Midbrain (tissue), 1 donor: ENCODE measurements around the gene SRSF1.
"Not testable (repeated sequence)": the region's sequence is repeated elsewhere in the genome, so short reads cannot be mapped to it uniquely, and the experiment has no call there.

ENCODE experiments used
- DNase-seq: peaks from one replicate; lab custom pipeline; 2025; lab: John Stamatoyannopoulos, UW

The SRSF1 gene

DNA sequence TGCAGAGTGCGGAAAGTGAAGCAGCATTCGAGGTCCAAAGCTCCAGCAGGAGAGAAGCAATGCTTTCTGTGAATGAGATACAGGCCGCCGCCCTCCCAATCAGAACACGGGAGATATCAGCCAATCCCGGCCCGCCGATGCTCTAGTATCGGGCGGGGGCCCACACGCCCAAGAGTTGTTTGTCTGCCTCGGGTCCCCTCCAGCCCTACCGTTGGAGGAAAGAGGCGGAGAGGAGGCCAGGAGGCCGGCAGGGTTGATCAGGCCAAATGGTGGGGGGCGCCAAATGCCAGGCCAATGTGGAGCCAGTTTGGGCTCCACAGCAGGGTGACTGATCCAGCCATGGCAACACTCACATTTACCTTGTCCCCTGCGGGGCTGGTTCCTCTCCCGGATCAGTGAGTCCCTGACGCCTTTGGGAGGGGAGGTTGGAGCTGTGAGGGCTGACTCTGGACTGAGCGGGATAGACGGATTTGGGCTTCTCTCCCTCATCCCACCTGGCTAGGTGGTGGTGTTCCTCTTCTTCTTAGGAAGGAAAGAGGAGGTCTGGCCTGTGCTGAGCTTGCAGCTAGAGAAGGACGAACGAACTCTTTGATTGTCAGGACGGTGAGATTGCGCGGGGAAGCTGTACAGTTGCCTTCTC, 41.4 kb downstream of the SRSF1 start:
- DNase-seq: no peak

DNA sequence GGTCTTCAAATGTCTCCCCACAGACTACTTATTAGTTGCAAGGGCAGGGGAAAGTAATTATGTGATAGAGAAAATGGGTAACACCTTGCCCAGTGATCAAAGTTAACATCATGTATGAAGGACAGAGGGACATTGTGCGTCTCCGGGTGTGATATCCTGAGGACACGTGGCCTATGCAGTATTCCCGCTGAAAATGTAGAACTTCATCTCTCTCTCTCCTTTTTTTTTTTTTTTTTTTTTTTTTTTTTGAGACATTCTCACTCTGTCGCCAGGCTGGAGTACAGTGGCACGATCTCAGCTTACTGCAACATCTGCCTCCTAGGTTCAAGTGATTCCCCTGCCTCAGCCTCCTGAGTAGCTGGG, 43.9 kb downstream of the SRSF1 start:
- DNase-seq: no peak

DNA sequence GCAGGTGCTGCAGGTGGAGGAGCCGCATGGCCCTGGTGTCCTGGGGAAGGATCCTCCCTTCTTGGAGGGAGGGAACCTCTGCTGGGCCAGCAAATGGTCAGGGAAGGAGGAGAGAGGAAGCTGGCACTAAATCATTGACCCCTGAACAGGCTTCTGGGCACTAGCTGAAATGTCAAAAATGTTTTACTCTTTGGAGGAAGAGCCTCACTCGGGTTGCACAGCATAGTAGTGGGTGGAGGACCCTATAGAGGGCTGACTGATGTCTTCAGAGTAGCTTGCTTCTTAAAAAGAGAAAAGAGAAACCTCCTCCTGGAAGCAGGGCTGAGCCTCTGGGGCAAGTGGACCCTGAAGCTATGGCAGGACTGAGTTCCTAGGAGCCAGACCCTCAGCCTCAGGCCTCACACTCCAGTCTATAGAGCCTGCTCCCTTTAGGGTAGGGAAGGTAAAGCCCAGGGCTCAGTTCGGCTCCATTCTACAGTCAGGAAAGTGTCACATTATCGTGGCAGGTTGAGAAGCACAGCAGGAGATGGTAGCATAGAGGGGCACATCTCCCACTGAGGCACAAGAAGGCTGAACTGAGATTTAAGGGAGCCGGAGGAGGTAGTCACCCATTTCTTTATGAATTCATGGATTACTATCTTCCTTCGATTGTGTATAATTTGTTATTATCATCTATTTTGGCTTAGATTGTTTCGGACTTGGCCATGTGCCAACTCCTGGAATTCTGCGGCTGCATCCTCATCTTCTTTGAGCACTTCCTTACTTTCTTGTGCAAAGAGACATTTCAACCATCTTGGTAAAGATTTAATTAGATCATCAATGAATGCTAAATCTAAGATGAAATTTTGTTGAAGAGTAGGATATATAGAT, 44.5 kb downstream of the SRSF1 start:
- no peak for DNase-seq

DNA sequence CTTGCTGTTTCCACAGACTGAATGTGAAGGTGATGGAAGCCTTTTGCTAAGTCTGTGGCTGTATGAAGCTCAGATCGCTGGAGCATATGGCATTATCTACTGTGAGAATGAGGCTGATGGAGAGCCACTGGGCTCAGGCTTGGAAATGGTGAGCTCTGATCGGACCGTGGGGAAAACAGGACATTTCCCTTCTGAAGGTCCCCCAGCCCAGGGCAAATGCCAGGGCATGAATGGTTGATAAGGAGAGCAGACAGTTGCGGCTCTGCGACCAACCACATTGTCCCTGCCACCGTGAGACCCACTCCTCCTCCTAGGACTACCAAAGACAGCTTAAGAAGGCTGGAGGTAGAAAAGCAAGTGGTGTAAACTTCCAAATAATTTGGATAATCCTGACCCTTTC, 47.1 kb downstream of the SRSF1 start:
- no peak for DNase-seq

DNA sequence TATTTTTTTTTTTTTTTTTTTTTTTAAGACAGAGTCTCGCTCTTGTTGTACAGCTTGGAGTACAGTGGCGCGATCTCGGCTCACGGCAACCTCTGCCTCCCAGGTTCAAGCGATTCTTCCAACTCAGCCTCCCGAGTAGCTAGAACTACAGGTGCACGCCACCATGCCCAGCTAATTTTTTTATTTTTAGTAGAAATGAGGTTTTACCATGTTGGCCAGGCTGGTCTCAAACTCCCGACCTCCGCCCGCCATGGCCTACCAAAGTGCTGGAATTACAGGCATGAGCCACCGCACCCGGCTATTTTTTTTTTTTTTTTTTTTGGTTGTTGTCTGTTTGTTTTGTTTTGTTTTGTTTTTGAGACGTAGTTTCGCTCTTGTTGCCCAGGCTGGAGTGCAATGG, 48.7 kb downstream of the SRSF1 start:
- DNase-seq: not testable (repeated sequence)

DNA sequence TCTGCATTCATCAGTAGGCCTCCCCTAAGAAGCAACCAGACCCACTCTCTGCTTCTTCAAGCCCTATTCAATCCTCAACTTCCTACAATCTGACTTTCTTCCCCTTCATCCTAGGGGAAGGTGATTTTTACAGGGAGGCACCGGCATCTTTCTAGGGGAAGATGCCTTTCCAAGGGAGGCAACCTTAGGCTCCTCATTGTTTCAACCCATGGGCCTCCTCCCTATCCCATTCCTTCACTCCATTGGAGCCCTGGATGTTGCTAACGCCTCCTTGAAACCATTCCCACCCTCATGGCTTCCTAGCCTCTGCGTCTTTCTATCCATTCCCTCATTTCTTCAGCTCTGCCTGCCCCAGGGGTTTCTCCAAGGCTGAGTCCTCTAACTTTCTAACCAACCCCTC, 49.2 kb downstream of the SRSF1 start:
- no peak for DNase-seq

DNA sequence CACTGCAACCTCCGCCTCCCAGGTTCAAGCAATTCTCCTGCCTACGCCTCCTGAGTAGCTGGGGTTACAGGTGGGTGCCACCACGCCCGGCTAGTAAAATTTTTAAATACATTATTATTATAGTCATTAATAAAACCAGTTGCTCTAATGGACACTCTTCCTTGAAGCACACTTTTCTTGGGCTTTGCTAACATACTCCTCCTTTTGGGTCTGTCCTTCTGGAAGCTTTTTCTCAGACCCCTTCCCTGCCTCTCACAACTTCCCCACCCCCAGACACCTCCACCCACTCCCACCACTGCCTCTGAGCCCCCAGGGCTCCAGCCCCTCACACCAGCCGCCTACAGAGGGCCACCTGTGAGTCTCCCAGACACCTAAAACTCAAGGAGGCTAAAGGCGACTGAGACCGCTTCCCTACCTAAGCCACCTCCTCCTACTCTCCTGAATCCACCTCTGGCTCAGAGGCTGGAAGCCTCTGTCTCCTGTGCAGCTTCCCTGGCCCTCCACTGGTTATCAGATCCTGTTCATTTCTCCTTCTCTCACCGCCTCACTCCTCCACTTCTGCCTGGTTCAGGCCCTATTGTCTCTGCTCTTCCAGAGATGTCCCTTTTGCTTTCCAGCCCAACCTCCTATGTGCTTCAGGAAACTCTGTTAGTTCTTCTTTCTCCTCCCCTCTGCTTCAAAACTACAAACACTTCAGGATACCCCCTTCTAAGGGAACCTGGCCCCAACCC, 49.8 kb downstream of the SRSF1 start:
- DNase-seq: no peak

DNA sequence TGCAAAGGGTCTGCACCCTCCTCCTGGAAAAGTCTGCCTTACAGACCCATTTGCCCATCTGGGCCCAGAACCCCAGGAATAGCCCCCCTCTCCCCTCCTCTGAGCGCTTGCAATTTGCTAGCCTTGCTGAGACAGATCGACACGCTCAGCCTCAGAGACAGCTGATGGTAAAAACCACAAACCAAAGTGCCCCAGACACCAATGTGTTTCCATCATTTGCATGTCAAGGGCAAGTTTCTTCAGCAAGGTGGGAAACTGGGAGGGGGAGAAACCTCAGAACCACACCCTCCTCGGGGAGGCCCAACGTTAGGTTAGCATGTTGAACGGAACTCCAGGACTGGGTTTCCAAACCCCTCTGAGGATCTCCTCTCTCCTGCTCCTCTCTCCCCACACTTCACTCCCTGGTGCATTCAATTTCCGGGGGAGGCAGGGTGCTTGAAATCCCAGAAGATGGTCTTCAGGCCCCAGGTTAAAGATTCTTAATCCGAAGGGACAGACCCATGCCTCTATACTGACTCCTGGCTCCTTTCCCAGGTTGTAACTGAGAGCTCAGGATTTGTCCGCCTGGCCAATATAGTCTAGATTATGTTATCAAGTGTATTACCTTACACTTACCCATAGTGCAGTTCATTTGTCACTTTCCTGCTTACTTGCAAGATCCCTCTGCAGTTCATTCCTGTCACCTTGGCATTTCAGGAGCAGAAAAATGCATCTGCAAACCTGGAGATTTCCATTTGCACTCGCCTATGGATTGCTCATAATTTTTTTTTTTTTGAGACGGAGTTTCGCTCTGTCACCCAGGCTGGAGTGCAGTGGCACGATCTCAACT, 50.5 kb downstream of the SRSF1 start:
- no peak for DNase-seq

DNA sequence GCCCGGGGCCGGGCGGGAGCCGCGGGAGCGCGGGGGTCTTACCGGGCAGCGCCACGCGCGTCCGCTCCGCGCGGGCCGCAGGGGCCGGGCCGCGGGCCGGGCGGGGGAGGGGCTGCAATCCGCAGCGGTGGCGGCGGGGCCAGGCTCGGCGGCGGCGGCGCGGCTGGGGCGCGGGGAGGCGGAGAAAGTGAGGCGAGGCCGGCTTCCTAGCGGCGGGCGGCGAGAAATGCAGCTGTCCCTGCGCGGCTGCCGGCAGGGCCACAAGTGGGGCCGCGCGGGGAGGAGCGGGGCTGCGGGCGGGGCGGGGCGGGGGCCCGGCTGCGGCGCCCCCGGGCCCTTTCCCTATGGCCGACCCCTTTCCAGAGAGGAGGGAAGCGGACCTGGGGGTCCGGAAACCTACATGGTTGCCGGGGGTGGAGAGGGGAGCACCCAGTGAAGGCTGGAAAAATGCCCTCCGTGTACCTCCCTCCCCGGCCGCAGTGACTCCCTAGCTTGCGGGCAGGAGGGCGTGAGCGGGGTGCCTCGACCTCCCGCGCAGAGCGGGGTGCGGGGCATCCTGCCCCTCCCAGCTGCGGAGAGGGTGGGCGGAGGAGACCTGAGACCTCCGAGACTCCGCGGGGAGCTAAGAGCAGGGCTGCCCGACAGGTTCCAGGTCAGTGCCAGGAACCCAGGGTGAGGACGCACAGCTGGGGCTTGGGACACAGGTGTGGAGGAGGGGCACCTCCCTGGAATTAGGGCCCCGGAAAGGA, 51.7 kb downstream of the SRSF1 start, which contains the start of gene CUEDC1:
Gene CUEDC1, minus strand, starts transcription at position 230 of the 749 bp plus-strand sequence. CDS start 69,848 bp downstream, outside the sequence.
- DNase-seq: peak; percentile 75

DNA sequence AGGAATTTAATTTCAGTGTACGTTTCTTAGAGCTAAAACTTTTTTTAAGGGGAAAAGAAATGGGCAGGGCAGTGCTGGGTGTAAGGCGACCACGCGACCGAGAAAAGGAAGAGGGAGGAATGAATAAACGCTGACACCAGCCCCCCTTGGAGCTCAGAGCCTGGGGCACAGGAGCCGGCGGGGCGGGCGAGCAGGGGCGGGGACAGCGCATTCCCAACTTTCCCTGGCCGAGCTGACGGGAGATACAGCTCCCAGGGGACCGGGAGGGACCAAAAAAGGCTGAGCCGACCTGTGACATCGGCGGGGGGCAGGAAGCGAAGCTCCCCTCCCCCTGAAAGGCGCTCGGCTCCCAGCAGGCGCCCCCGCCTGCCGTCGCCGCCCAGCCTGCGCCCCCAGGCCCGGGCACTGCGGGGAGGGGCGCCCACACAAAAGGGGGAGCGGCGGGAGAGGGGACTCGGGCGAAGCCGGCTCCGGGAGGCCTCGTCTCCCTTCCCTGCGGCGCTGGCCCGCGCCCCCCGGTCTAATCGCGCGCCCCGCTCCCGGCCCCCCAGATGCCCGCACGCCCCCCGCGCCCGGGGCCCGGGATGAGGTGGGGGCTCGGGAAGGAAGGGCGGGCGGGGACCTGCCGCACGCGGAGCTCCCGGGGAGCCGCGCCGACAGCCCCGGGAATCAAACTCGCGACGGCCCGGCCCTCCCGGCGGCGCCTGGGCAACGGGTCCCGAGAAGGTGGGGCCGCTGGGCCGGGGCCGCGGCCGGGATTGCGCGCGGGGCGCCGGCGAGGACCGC, 52.5 kb downstream of the SRSF1 start:
- DNase-seq: peak; percentile 61

DNA sequence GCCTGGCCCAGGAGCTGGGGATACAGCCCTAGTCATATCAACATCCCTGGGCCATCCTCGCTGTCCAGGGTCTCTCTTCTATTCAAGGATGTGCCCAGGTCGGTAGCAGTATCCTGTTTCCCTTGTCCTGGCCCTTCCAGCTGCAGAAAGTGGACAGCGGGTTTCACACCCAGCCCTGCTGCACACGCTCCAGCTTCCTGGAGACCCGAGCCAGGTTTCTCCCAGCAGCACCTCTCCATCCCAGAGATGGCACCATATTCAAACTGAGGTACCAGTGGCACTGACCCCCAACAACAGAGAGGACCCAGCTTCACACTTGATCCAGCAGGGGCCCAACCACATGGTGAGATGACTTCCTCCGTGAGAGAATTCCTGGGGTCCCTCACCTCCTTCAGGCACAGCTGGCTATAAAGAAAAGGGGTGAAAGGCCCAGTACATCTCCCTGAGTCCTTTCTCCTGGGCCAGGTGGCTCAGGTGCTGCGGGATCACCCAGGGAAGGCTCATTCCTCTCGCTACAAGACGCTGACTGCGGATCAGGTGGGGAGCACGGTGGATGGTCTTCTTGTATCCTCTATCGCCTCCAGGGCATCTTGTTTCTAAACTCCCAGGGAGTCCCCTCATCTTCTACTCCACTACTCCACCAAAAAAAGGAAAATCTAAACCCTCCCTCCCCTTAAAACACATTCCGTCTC, 53.2 kb downstream of the SRSF1 start:
- no peak for DNase-seq
